ENCODE measurements around the gene TBX1. TPM values are rescaled to one million over a fixed set of nuclear protein-coding genes. Genes with fewer than 3 reads are reported as not detected.

Gene TBX1
- total RNA-seq, 4 donors from 2014 or later = 1.4 to 2.5 (median 1.8) TPM

GRCh38 chr22:19727310-19728150 lies 33.0 kb upstream of the TBX1 start:
- WGBS = 66% methylated on average over 61 of the region's 61 CpGs
- DNase-seq (ENCODE audit: extremely low spot score) = no peak
- Histone ChIP-seq H3K4me1 (peaks cover 13 to 31% (median 27%) of the 10 kb centered on the region in 4 donors), H3K27me3 (peaks cover 0 to 46% (median 5%) of the 10 kb centered on the region in 4 donors), H3K36me3 (peaks cover 0 to 3% (median 2%) of the 10 kb centered on the region in 4 donors), H3K4me3 (no peak overlapping the region), H3K27ac (replicated peaks in 1 of 4) (no peak overlapping the region), H3K9me3 (no peaks in the 10 kb centered on the region)
- TF ChIP-seq POLR2AphosphoS5 (IDR thresholded peaks at IDR 0.05) = no peak
- intact Hi-C loops (cut with DNase I) = no loop called here

DNA sequence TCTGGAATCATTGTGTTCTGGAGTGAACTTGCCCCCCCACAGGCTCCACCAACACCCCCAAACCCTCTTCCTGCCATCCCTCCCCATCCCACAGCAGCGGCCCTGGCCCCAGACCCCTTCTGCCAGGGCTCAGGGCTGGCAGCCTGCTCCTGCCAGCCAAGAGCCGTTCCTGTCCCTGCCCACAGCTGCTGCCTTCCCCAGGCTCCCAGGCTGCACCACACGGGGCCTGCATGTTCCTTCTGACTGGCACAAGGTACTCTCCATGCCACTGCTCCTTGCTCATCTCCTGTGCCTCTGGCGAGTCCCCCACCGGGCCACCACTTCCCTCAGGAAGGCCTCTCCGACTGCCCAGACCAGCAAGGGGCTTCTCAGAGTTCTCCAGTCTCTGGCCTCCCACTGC lies 32.3 kb upstream of the TBX1 start:
- WGBS = 82% methylated on average over 5 of the region's 6 CpGs
- Histone ChIP-seq H3K9me3 (no peaks in the 10 kb centered on the region), H3K36me3 (no peaks in the 10 kb centered on the region), H3K27ac (replicated peaks in 1 of 4) (no peak overlapping the region), H3K4me1 (peaks cover 6 to 23% (median 20%) of the 10 kb centered on the region in 4 donors), H3K27me3 (peaks cover 0 to 39% (median 5%) of the 10 kb centered on the region in 4 donors), H3K4me3 (no peak overlapping the region)
- DNase-seq (ENCODE audit: extremely low spot score) = no peak
- intact Hi-C loops (cut with DNase I) = no loop called here
- TF ChIP-seq EP300 (IDR thresholded peaks at IDR 0.05) (no peak), POLR2A (IDR thresholded peaks at IDR 0.05; ENCODE audit: low read depth) (no peak)

DNA sequence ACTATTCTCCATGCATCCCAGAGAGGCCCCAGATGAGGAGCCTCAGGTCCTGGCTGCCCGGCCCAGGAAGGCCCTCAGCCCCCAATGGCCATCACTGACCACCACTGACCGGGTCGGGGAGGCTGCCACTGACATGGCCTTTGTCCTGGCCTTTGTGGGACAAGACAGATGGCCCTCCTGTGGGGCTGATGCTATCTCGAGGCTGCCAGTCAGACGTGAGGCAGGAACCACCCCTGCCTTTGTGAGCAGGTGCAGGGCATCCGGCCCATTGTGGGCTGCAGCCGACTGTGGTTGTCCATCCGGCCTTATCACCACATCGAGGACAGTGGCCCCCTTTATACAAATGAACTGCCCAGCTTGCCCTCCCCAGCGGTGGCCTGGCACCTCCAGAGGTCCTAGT lies 31.7 kb upstream of the TBX1 start:
- no peak overlapping the region for H3K4me3 ChIP-seq
- H3K27ac ChIP-seq (replicated peaks in 1 of 4) = no peak overlapping the region
- TF ChIP-seq POLR2AphosphoS5 (IDR thresholded peaks at IDR 0.05) (no peak), POLR2A (IDR thresholded peaks at IDR 0.05; ENCODE audit: low read depth) (no peak), EP300 (IDR thresholded peaks at IDR 0.05) (no peak)
- TF ChIP-seq, protein P1, sequence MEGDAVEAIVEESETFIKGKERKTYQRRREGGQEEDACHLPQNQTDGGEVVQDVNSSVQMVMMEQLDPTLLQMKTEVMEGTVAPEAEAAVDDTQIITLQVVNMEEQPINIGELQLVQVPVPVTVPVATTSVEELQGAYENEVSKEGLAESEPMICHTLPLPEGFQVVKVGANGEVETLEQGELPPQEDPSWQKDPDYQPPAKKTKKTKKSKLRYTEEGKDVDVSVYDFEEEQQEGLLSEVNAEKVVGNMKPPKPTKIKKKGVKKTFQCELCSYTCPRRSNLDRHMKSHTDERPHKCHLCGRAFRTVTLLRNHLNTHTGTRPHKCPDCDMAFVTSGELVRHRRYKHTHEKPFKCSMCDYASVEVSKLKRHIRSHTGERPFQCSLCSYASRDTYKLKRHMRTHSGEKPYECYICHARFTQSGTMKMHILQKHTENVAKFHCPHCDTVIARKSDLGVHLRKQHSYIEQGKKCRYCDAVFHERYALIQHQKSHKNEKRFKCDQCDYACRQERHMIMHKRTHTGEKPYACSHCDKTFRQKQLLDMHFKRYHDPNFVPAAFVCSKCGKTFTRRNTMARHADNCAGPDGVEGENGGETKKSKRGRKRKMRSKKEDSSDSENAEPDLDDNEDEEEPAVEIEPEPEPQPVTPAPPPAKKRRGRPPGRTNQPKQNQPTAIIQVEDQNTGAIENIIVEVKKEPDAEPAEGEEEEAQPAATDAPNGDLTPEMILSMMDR (IDR thresholded peaks at IDR 0.05) = no peak
- intact Hi-C loops (cut with DNase I) = no loop called here
- H3K9me3 ChIP-seq = no peaks in the 10 kb centered on the region
- peaks cover 0 to 18% (median 14%) of the 10 kb centered on the region in 4 donors for H3K4me1 ChIP-seq
- no peak for DNase-seq (ENCODE audit: extremely low spot score)
- H3K36me3 ChIP-seq = no peaks in the 10 kb centered on the region
- peaks cover 0 to 33% (median 2%) of the 10 kb centered on the region in 4 donors for H3K27me3 ChIP-seq
- WGBS = 80% methylated on average over 7 of the region's 10 CpGs

- intact Hi-C loops (cut with DNase I) = no loop called here
- TF ChIP-seq POLR2A (IDR thresholded peaks at IDR 0.05; ENCODE audit: low read depth) = no peak
- TF ChIP-seq EP300 (IDR thresholded peaks at IDR 0.05) = no peak
- TF ChIP-seq, protein P1 (IDR thresholded peaks at IDR 0.05) = no peak
- no peak for TF ChIP-seq POLR2AphosphoS5 (IDR thresholded peaks at IDR 0.05)
- H3K4me1 ChIP-seq = peaks cover 0 to 13% (median 11%) of the 10 kb centered on the region in 4 donors
- DNase-seq (ENCODE audit: extremely low spot score) = no peak
- H3K27me3 ChIP-seq = peaks cover 0 to 26% (median 2%) of the 10 kb centered on the region in 4 donors
- 70% methylated on average over 4 of the region's 9 CpGs for WGBS
- H3K9me3 ChIP-seq = no peaks in the 10 kb centered on the region
- H3K27ac ChIP-seq (replicated peaks in 1 of 4) = no peak overlapping the region
- no peak overlapping the region for H3K4me3 ChIP-seq
- no peaks in the 10 kb centered on the region for H3K36me3 ChIP-seq
Measured at GRCh38 chr22:19729507-19729906, 31.1 kb upstream of the TBX1 start.

DNA sequence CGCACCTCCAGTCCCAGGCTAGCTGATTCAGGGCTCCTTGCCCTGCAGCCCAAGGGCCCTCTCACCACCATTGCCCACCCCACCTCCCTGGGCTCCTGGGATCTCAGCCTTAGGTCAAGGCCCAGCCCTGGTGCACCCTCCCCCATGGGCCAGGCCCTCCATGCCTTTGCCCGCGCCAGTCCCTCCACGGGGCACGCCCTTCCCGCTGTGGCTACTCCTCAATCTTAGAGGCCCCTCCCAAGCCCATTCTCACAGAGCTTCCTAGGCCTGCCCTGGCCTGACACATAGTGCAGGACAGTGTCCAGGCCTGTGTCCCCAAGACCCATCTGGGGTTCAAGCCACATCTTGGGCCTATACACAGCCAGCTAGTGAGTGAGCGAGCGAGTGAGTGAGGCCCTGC lies 30.4 kb upstream of the TBX1 start:
- Histone ChIP-seq H3K4me3 (no peak overlapping the region), H3K9me3 (no peaks in the 10 kb centered on the region), H3K27me3 (peaks cover 0 to 19% (median 2%) of the 10 kb centered on the region in 4 donors), H3K27ac (replicated peaks in 1 of 4) (no peak overlapping the region), H3K36me3 (no peaks in the 10 kb centered on the region), H3K4me1 (peaks cover 0 to 13% (median 11%) of the 10 kb centered on the region in 4 donors)
- 96% methylated on average over 6 of the region's 8 CpGs for WGBS
- DNase-seq (ENCODE audit: extremely low spot score) = no peak
- no peak for TF ChIP-seq POLR2AphosphoS5 (IDR thresholded peaks at IDR 0.05)
- no peak for TF ChIP-seq EP300 (IDR thresholded peaks at IDR 0.05)
- TF ChIP-seq POLR2A (IDR thresholded peaks at IDR 0.05; ENCODE audit: low read depth) = no peak
- TF ChIP-seq, protein P1 (IDR thresholded peaks at IDR 0.05) = no peak
- intact Hi-C loops (cut with DNase I) = no loop called here
